Spleen (tissue), 11 donors: ENCODE data around the gene MLXIPL. TPM values are rescaled to one million over a fixed set of nuclear protein-coding genes. Genes with fewer than 3 reads are reported as not detected.

ENCODE experiments used
- DNase-seq: peaks from one replicate; pipeline ENCODE4 v3.0.0-alpha.2; 2020
- H3K27ac ChIP-seq, 8 donors: fragments of 200-600 bp; sonication (generic) in 7 of 8; 1 replicate in 4 of 8; 2 replicates in 4 of 8; pipeline versions ENCODE4 v1.5.0 to v1.8.0; 2016 to 2021; ENCODE audit warnings: inconsistent platforms in 4 of 8, mild to moderate bottlenecking in 4 of 8, moderate library complexity in 1 of 8
- H3K27me3 ChIP-seq, 7 donors: fragments of 200-600 bp; sonication (generic) in 6 of 7; replicated peaks in 1 of 7; 1 replicate in 4 of 7; 2 replicates in 3 of 7; pipeline versions ENCODE4 v1.5.0 to v1.8.0; 2016 to 2021; ENCODE audit warnings: inconsistent platforms in 3 of 7, mild to moderate bottlenecking in 1 of 7
- H3K36me3 ChIP-seq, 6 donors: fragments of 200-600 bp; sonication (generic) in 5 of 6; 1 replicate in 4 of 6; 2 replicates in 2 of 6; pipeline versions ENCODE4 v1.5.0 to v1.8.0; 2016 to 2021; ENCODE audit warnings: inconsistent platforms in 2 of 6
- H3K4me1 ChIP-seq, 6 donors: fragments of 200-600 bp; sonication (generic) in 5 of 6; 1 replicate in 3 of 6; 2 replicates in 3 of 6; pipeline versions ENCODE4 v1.5.0 to v1.8.0; 2016 to 2021; ENCODE audit warnings: inconsistent platforms in 3 of 6
- H3K4me3 ChIP-seq, 8 donors: fragments of 200-600 bp; sonication (generic) in 7 of 8; 1 replicate in 4 of 8; 2 replicates in 4 of 8; pipeline versions ENCODE4 v1.5.0 to v1.8.0; 2016 to 2021; ENCODE audit warnings: inconsistent platforms in 4 of 8, mild to moderate bottlenecking in 4 of 8, moderate library complexity in 2 of 8
- H3K9me3 ChIP-seq, 8 donors: fragments of 200-600 bp; sonication (generic) in 7 of 8; 1 replicate in 4 of 8; 2 replicates in 4 of 8; pipeline versions ENCODE4 v1.5.0 to v1.8.0; 2016 to 2021; ENCODE audit warnings: inconsistent platforms in 4 of 8
- POLR2A ChIP-seq, 3 donors: fragments of 450-650 bp; IDR thresholded peaks; one replicate each; pipeline ENCODE4 v1.5.1; 2017; ENCODE audit warnings: antibody characterized with exemption in 3 of 3, mild to moderate bottlenecking in 1 of 3
- POLR2AphosphoS5 ChIP-seq, 3 donors: sonication (generic); formaldehyde crosslinking; IDR thresholded peaks; one replicate each; pipeline ENCODE4 v1.5.1; 2017; ENCODE audit warnings: antibody characterized with exemption in 3 of 3
- WGBS, 5 donors: extraction: QIAGEN DNeasy Blood & Tissue Kit in 3 of 5; methylation state at CpG; one replicate each; pipeline versions ENCODE4 v1.1.5 to v1.1.7; 2013 to 2018; 5-methylcytosine and 5-hydroxymethylcytosine counted together
- intact Hi-C: fragments of 100-400 bp; cut with DNase I; formaldehyde crosslinking; loops from one replicate; pipeline ENCODE4 v1.15.0; 2023; ENCODE audit warnings: low total_unique reads
- polyA plus RNA-seq, 3 donors: library from polyadenylated mRNA; stranded (reverse); fragments of 200-250 nt; gene quantifications; one replicate each; pipeline ENCODE4 v1.2.1, GENCODE V29; 2013
- total RNA-seq, 7 donors: library from RNA; depleted of rRNA in 3 of 7; stranded (reverse); fragments of >200 nt in 3 of 7; fragmentation: NEBNext Ultra II Directional in 4 of 7; extraction: Animal tissue kit (Norgen Biotek cat#: 25700) in 4 of 7; gene quantifications; one replicate each; pipeline versions ENCODE4 v1.1.0 to v1.2.1, GENCODE V29; 2016 to 2021
- TF ChIP-seq, protein P1 (sequence below), 11 experiments: fragments of 200-600 bp in 7 of 11; fragments of 450-650 bp in 4 of 11; sonication (generic) in 4 of 11; IDR thresholded peaks in 8 of 11; conservative IDR thresholded peaks in 3 of 11; 1 replicate in 7 of 11; 2 replicates in 4 of 11; pipeline versions ENCODE4 v1.4.0 to v1.8.0; 2016 to 2021; ENCODE audit warnings: antibody characterized with exemption in 11 of 11, inconsistent platforms in 4 of 11, mild to moderate bottlenecking in 1 of 11
- donor health status: healthy with polysubstance abuse.
- donor health status: DM: no; HTN: no; CAD: no; lungs with moderate emphysema.
- donor health status: DM: no; HTN: no; CAD: no.
- donor health status: Bipolar disorder and iron deficiency.
- donor health status: healthy.
- donor health status: DM: no; HTN: no; CAD: no.
- donor health status: DM: yes; HTN: yes; CAD: no.

MLXIPL gene
- total and polyA plus RNA-seq, 10 donors = 0.09 to 0.23 (median 0.16) TPM; not detected in 6

DNA sequence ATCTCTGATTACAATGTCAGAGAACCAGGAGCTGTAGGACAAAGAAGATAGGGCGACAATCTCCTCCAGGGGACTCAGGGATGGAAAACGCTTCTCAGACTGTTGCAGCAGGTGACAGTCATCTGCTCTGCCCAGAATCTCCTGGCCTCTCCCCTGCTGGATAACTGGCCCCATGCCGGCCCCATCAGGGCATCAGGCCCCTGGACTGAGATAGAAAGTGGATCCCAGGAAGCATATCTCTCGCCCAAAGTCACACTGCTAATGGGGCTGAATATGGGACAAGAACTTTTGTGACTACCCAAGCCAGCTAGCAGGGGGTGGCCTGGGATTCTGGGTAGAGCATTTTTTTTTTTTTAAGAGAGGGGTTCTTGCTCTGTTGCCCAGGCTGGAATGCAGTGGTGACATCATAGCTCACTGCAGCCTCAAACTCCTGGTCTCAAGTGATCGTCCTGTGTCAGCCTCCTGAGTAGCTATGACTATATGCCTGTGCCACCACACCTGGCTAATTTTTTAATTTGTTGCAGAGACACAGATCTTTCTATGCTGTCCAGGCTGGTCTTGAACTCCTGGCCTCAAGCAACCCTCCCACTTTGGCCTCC is 20.5 kb upstream of the MLXIPL start:
- WGBS, 5 donors = 62 to 76% (median 74%) methylated on average over 5 of the region's 5 CpGs
- H3K9me3 ChIP-seq = peaks cover 0 to 23% (median 17%) of the 10 kb centered on the region in 8 donors
- intact Hi-C loops = no loop called here
- peaks cover 3 to 25% (median 12%) of the 10 kb centered on the region in 6 donors for H3K4me1 ChIP-seq
- TF ChIP-seq, protein P1, sequence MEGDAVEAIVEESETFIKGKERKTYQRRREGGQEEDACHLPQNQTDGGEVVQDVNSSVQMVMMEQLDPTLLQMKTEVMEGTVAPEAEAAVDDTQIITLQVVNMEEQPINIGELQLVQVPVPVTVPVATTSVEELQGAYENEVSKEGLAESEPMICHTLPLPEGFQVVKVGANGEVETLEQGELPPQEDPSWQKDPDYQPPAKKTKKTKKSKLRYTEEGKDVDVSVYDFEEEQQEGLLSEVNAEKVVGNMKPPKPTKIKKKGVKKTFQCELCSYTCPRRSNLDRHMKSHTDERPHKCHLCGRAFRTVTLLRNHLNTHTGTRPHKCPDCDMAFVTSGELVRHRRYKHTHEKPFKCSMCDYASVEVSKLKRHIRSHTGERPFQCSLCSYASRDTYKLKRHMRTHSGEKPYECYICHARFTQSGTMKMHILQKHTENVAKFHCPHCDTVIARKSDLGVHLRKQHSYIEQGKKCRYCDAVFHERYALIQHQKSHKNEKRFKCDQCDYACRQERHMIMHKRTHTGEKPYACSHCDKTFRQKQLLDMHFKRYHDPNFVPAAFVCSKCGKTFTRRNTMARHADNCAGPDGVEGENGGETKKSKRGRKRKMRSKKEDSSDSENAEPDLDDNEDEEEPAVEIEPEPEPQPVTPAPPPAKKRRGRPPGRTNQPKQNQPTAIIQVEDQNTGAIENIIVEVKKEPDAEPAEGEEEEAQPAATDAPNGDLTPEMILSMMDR (IDR thresholded peaks at IDR 0.05 in 8 of 11, conservative IDR thresholded peaks at IDR 0.05 in 3 of 11) = no peak
- no peak for TF ChIP-seq POLR2AphosphoS5 (IDR thresholded peaks at IDR 0.05)
- TF ChIP-seq POLR2A (IDR thresholded peaks at IDR 0.05) = no peak
- no peak for DNase-seq
- peaks cover 0 to 81% (median 20%) of the 10 kb centered on the region in 7 donors for H3K27me3 ChIP-seq
- no peak overlapping the region for H3K4me3 ChIP-seq
- no peak overlapping the region for H3K27ac ChIP-seq
- H3K36me3 ChIP-seq = no peaks in the 10 kb centered on the region

DNA sequence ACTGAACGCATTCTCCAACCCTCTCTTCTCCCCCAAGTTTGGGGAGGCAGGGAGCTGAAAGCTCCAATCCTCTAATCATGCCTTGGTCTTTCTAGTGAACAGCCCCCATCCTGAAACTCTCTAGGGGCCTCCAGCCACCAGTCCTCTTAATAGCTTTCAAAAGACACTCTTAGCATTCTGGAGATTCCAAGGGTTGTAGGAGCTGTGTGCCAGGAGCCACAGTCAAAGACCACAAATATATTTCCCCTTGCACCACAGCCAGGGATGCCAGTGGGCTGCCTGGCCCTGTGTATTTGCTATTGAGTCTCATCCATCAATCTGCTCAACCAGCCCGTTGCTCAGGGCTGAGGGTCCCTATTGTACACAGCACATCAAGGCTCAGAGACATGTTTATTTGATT is 18.5 kb upstream of the MLXIPL start:
- H3K4me1 ChIP-seq = peaks cover under 1 to 17% (median 7%) of the 10 kb centered on the region in 6 donors
- H3K4me3 ChIP-seq = no peak overlapping the region
- H3K27me3 ChIP-seq = peaks cover 0 to 62% (median 11%) of the 10 kb centered on the region in 7 donors
- no peaks in the 10 kb centered on the region for H3K36me3 ChIP-seq
- peaks cover 0 to 23% (median 17%) of the 10 kb centered on the region in 8 donors for H3K9me3 ChIP-seq
- intact Hi-C loops = no loop called here
- WGBS, 5 donors = 55 to 73% (median 72%) methylated on average over 2 of the region's 2 CpGs
- DNase-seq = no peak
- TF ChIP-seq, protein P1 (IDR thresholded peaks at IDR 0.05 in 8 of 11, conservative IDR thresholded peaks at IDR 0.05 in 3 of 11) = no peak
- no peak for TF ChIP-seq POLR2AphosphoS5 (IDR thresholded peaks at IDR 0.05)
- no peak for TF ChIP-seq POLR2A (IDR thresholded peaks at IDR 0.05)
- H3K27ac ChIP-seq = no peak overlapping the region

DNA sequence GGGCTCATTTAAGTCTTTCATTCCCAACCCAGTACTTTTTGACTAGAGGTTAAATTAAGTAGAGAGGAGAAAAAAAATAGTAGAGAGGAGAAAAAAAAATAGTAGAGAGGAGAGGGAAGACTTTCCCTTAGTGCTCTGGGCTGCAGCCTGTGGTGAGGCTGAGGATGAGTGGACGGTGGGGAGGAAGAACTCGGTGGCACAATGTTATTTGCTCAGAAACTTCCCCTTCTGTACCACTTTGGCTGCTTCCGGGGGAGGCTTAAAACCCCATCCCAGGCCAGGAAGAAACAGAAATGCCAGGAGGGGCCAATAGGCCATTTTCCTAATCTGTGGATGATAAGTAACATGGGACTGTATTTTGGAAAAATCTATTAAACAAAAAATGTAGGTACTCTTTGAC is 14.6 kb upstream of the MLXIPL start:
- Histone ChIP-seq H3K36me3 (no peaks in the 10 kb centered on the region), H3K27me3 (peaks cover 0 to 51% (median 8%) of the 10 kb centered on the region in 7 donors), H3K9me3 (peaks cover 0 to 23% (median 17%) of the 10 kb centered on the region in 8 donors), H3K4me1 (no peaks in the 10 kb centered on the region), H3K27ac (no peak overlapping the region), H3K4me3 (no peak overlapping the region)
- 16 to 33% (median 17%) methylated on average over 3 of the region's 3 CpGs for WGBS, 5 donors
- DNase-seq = no peak
- TF ChIP-seq POLR2A (IDR thresholded peaks at IDR 0.05) = no peak
- TF ChIP-seq, protein P1 (IDR thresholded peaks at IDR 0.05 in 8 of 11, conservative IDR thresholded peaks at IDR 0.05 in 3 of 11) = no peak
- no peak for TF ChIP-seq POLR2AphosphoS5 (IDR thresholded peaks at IDR 0.05)
- intact Hi-C loops = no loop called here

DNA sequence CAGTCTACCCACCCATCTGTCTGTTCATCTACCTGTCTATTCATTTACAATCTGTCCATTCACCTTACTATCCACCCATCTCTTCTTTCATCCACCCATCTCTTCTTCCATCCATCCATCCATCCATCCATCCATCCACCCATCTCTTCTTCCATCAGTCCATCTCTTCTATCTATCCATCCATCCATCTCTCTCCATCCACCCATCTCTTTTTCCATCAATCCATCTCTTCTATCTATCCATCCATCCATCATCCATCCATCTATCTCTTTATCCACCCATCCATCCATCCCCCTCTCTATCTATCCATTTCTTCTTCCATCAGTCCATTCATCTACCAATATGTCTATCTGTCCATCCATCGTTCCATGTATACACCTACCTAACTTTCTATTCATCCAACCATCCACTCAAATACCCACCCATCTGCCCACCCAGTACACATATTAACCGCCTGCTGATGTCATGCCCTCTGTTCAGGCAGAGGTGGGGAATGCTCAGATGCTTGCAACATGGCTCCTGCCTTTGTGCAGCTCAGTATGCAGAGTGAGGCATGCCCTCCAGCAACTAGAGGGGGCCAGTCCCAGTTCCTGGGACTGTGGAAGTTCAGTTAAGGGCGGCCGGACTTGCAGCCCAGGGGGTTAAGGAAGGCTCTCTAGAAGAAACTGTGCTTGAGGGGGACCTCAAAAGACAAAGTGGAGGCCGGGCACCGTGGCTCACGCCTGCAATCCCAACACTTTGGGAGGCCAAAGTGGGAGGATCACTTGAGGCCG is 11.3 kb upstream of the MLXIPL start:
- peaks cover 0 to 56% (median 11%) of the 10 kb centered on the region in 7 donors for H3K27me3 ChIP-seq
- H3K9me3 ChIP-seq = peaks cover 0 to 6% (median under 1%) of the 10 kb centered on the region in 8 donors
- DNase-seq = no peak
- no peak overlapping the region for H3K4me3 ChIP-seq
- TF ChIP-seq, protein P1 (IDR thresholded peaks at IDR 0.05 in 8 of 11, conservative IDR thresholded peaks at IDR 0.05 in 3 of 11) = no peak
- TF ChIP-seq POLR2A (IDR thresholded peaks at IDR 0.05) (no peak), POLR2AphosphoS5 (IDR thresholded peaks at IDR 0.05) (no peak)
- no peaks in the 10 kb centered on the region for H3K36me3 ChIP-seq
- 84 to 95% (median 87%) methylated on average over 8 of the region's 8 CpGs for WGBS, 5 donors
- intact Hi-C loops = no loop called here
- H3K4me1 ChIP-seq = no peaks in the 10 kb centered on the region
- no peak overlapping the region for H3K27ac ChIP-seq
